HAP-1 (cell line): ENCODE results near the gene DEGS2.

Source experiments
- DNase-seq, 2 experiments: peaks; one replicate each; pipeline ENCODE4 v3.0.0-alpha.2; 2016 to 2020; ENCODE audit warnings: low spot score in 2 of 2
- H3K27me3 ChIP-seq: fragments of 250-450 bp; sonication (Bioruptor Pico); 2 replicates; pipeline ENCODE4 v1.5.1; 2020; ENCODE audit warnings: low read depth, mild to moderate bottlenecking, moderate library complexity
- H3K36me3 ChIP-seq: fragments of 250-450 bp; sonication (Bioruptor Pico); replicated peaks from 2 replicates; pipeline ENCODE4 v1.5.1; 2020; ENCODE audit warnings: mild to moderate bottlenecking
- H3K4me1 ChIP-seq: fragments of 250-450 bp; sonication (Bioruptor Pico); 2 replicates; pipeline ENCODE4 v1.5.1; 2020; ENCODE audit warnings: mild to moderate bottlenecking
- H3K4me3 ChIP-seq: fragments of 250-450 bp; sonication (Bioruptor Pico); 2 replicates; pipeline ENCODE4 v1.5.1; 2020; ENCODE audit warnings: mild to moderate bottlenecking, moderate library complexity
- H3K9me3 ChIP-seq: fragments of 250-450 bp; sonication (Bioruptor Pico); 2 replicates; pipeline ENCODE4 v1.5.1; 2020; ENCODE audit warnings: mild to moderate bottlenecking, moderate library complexity
- in situ Hi-C: fragments of 300-500 bp; cut with MboI; formaldehyde crosslinking; loops from 3 replicates; pipeline ENCODE4 v1.14.3; 2020; ENCODE audit warnings: low sequenced_read_pairs, inconsistent platforms, mixed read lengths

DEGS2 gene

GRCh38 chr14:100127853-100128455 lies 31.5 kb downstream of the DEGS2 start:
- no peaks in the 10 kb centered on the region for H3K9me3 ChIP-seq
- in situ Hi-C loops: no loop called here
- no peak for DNase-seq
- no peak overlapping the region for H3K4me3 ChIP-seq
- no peaks in the 10 kb centered on the region for H3K4me1 ChIP-seq
- peaks cover 17% of the 10 kb centered on the region; the same call in 1 of the 2 replicates for H3K36me3 ChIP-seq
- no peaks in the 10 kb centered on the region for H3K27me3 ChIP-seq

DNA sequence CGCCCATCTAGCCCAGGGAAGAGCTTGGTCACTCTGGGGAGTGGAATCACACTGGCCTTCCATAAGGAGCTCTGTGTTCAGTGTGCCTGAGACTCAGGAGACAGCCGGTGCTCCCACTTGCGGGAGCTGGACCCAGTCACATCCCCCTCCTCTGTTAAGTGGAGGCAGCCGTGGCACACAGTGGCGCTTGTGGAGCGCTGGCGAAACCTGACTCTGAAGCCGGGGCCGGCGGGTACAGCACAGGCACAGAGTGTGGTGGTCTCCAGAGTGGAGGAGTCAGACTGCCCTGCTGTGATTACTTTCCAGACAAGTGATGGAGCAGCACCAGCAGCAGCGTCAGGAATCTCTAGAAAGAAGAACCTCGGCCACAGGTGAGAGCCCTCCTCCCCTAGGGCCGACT lies 33.0 kb downstream of the DEGS2 start:
- H3K4me3 ChIP-seq: no peak overlapping the region
- no peaks in the 10 kb centered on the region for H3K27me3 ChIP-seq
- H3K4me1 ChIP-seq: no peaks in the 10 kb centered on the region
- no peak for DNase-seq
- in situ Hi-C loops: no loop called here
- H3K36me3 ChIP-seq: peaks cover 11% of the 10 kb centered on the region; the same call in 1 of the 2 replicates
- no peaks in the 10 kb centered on the region for H3K9me3 ChIP-seq

- in situ Hi-C loops: no loop called here
- H3K36me3 ChIP-seq: peaks cover 7% of the 10 kb centered on the region; the same call in 1 of the 2 replicates
- H3K4me3 ChIP-seq: no peak overlapping the region
- no peak for DNase-seq
- no peaks in the 10 kb centered on the region for H3K27me3 ChIP-seq
- no peaks in the 10 kb centered on the region for H3K4me1 ChIP-seq
- no peaks in the 10 kb centered on the region for H3K9me3 ChIP-seq
These were observed 34.8 kb downstream of the DEGS2 start for GRCh38 chr14:100124551-100125088.

GRCh38 chr14:100123618-100124017 lies 35.8 kb downstream of the DEGS2 start:
- Histone ChIP-seq H3K4me1 (no peaks in the 10 kb centered on the region), H3K27me3 (no peaks in the 10 kb centered on the region), H3K9me3 (no peaks in the 10 kb centered on the region), H3K4me3 (no peak overlapping the region), H3K36me3 (peaks cover 7% of the 10 kb centered on the region; the same call in 1 of the 2 replicates)
- in situ Hi-C loops: no loop called here
- no peak for DNase-seq

DNA sequence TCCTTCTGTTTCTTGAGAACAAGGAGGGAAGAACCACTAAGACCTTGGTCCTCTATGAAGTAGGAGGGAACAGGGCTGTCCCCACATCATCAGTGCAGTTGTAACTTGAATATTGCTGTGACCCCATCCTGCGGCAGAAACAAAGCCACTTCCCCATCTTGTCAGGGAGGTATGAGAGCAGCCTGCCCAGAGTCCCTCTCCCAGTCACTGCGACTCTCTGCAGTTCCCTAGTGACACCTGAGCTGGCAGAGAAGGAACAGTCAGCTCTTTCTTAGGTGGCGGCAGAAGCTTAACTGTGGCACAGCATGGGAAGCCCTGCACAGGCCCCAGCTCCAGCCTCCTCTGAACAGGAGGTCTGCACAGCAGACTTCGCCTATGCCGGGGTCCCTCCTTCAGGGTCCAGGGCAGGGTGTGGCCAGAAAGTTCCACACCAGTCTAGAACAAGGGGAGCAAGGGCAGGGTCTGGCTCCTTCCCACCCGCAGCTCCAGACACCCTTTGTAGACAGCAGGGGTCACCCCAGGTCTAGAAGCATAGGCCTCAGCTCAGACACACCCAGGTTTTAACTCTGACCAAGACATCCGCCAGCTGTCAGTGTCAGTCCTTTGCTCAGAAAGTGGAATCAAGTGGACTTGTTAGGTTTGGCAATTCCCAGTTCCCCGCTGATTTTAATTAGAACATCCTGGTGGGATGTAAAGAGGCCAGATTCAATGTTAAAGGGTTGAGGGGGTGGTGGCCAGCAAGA lies 36.8 kb downstream of the DEGS2 start:
- Histone ChIP-seq H3K9me3 (no peaks in the 10 kb centered on the region), H3K4me3 (no peak overlapping the region), H3K4me1 (no peaks in the 10 kb centered on the region), H3K27me3 (no peaks in the 10 kb centered on the region), H3K36me3 (peaks cover 7% of the 10 kb centered on the region; the same call in 1 of the 2 replicates)
- DNase-seq: no peak
- in situ Hi-C loops: no loop called here

- H3K4me3 ChIP-seq: no peak overlapping the region
- H3K4me1 ChIP-seq: no peaks in the 10 kb centered on the region
- peaks cover 5% of the 10 kb centered on the region; the same call in 1 of the 2 replicates for H3K36me3 ChIP-seq
- H3K27me3 ChIP-seq: no peaks in the 10 kb centered on the region
- in situ Hi-C loops: no loop called here
- DNase-seq: no peak
- H3K9me3 ChIP-seq: no peaks in the 10 kb centered on the region
These were observed 37.6 kb downstream of the DEGS2 start for GRCh38 chr14:100121643-100122480.

- Histone ChIP-seq H3K9me3 (no peaks in the 10 kb centered on the region), H3K4me1 (no peaks in the 10 kb centered on the region), H3K4me3 (no peak overlapping the region), H3K27me3 (no peaks in the 10 kb centered on the region), H3K36me3 (0 out of 2 replicates have a peak, but pooled peaks cover 3% of the 10 kb centered on the region)
- DNase-seq: no peak
- in situ Hi-C loops: no loop called here
These were observed 38.7 kb downstream of the DEGS2 start for GRCh38 chr14:100120522-100121269.

DNA sequence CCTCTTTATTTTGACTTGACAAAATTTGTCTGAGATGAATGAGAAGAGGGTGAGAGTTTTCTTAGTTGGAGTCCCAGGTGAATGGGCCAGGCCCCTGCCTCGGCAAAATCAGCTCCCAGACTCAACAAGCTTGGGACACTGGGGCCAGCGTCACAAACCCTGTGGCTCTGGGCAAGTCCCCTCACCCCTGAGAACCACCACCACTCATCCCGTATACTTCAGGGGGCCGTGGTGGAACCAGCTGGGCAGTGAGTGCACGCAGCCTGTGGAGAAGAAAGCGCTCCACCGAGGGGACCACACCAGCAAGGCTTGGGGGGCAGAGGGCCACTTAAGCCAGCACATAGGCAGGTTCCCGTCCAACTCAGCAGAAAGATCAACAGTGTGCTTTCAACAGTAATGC lies 40.2 kb downstream of the DEGS2 start:
- Histone ChIP-seq H3K36me3 (0 out of 2 replicates have a peak, but pooled peaks cover 3% of the 10 kb centered on the region), H3K9me3 (no peaks in the 10 kb centered on the region), H3K4me3 (no peak overlapping the region), H3K27me3 (no peaks in the 10 kb centered on the region), H3K4me1 (no peaks in the 10 kb centered on the region)
- DNase-seq: no peak
- in situ Hi-C loops: no loop called here

DNA sequence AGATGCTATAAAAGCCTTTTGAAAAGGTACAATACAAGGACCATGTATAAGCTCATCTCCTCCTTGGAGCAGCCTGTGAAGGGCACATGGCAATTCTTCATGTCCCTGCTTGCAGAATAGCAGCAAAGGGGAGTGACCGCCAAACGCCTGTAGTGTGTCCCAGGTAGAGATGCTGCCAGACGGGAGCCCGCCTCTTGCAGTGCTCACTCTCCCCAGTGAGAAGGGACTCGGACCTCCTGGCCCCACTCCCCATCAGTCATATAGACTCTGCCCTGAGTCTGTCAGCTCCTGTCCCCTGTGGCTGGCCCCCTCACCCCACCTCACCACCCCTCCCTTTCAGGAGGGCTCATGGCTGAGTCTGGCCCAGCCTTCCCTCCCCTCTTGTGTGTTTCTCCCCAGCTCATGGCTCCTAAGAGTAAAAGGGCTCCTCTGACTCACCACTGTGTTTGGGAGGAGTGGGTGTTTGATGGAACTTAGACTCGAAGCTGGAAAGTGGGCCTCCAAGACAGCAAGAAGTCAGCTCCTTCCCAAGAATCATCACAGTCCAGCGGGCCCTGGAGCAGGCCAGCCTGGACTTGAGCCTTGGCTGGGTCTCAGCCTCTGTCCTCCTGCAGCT lies 40.9 kb downstream of the DEGS2 start:
- Histone ChIP-seq H3K27me3 (no peaks in the 10 kb centered on the region), H3K4me1 (no peaks in the 10 kb centered on the region), H3K4me3 (no peak overlapping the region), H3K36me3 (0 out of 2 replicates have a peak, but pooled peaks cover 1% of the 10 kb centered on the region), H3K9me3 (no peaks in the 10 kb centered on the region)
- in situ Hi-C loops: no loop called here
- no peak for DNase-seq

GRCh38 chr14:100117633-100118395 lies 41.6 kb downstream of the DEGS2 start:
- no peak for DNase-seq
- Histone ChIP-seq H3K27me3 (no peaks in the 10 kb centered on the region), H3K36me3 (no peaks in the 10 kb centered on the region), H3K4me3 (no peak overlapping the region), H3K9me3 (no peaks in the 10 kb centered on the region), H3K4me1 (no peaks in the 10 kb centered on the region)
- in situ Hi-C loops: no loop called here

- H3K4me3 ChIP-seq: no peak overlapping the region
- H3K4me1 ChIP-seq: no peaks in the 10 kb centered on the region
- in situ Hi-C loops: no loop called here
- DNase-seq: no peak
- no peaks in the 10 kb centered on the region for H3K36me3 ChIP-seq
- H3K9me3 ChIP-seq: no peaks in the 10 kb centered on the region
- H3K27me3 ChIP-seq: no peaks in the 10 kb centered on the region
These were observed 42.4 kb downstream of the DEGS2 start for GRCh38 chr14:100117026-100117425.

GRCh38 chr14:100116134-100116533 lies 43.3 kb downstream of the DEGS2 start:
- no peak overlapping the region for H3K4me3 ChIP-seq
- H3K36me3 ChIP-seq: no peaks in the 10 kb centered on the region
- DNase-seq: no peak
- H3K27me3 ChIP-seq: no peaks in the 10 kb centered on the region
- H3K4me1 ChIP-seq: no peaks in the 10 kb centered on the region
- in situ Hi-C loops: no loop called here
- H3K9me3 ChIP-seq: no peaks in the 10 kb centered on the region
